ENCODE measurements around the gene CD47.

Gene CD47

DNA sequence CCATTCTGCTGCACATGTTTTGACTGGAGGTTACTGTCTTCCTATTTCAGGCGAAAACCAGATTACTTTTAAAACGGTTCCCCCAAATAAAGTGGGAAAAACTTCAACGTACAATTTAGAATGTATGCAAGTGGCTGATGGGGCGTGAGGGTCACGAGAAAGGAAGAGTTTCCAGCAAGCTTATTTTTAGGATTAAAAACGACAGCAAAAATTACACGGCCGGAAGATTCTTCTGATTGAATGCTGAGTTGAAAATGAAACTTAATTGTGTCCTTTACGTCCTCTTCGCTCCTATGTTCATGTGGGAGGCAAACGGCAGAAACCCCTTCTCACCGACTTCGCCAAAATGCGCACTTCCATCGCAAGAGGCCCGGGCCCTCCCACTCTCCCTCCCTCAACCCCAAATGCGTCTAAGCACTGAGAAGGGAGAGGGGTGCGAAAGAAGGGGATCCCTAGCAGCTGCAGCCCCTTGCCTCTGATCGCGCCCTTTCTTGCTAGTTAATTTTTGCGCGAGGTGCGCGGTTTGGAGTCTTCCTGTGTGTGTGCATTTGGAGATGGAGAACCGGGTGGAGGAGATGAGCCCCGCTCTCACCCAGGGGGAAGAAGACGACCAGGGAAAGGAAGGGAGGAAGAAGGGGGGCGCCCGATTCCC is 656 bp downstream of the CD47 start:
- Histone ChIP-seq H3K27ac (no peak overlapping the region), H3K36me3 (ENCODE audit: insufficient read depth, low read length) (no peaks in the 10 kb centered on the region; the same call in 1 of the 2 replicates), H3K9me3 (ENCODE audit: low read depth, low read length) (no peaks in the 10 kb centered on the region), H3K9ac (ENCODE audit: insufficient read length) (peak overlapping the region; percentile 67), H3K4me3 (peak overlapping the region; percentile 93)
- TF ChIP-seq EZH2 (IDR thresholded peaks at IDR 0.05) (no peak), FOXP2 (optimal IDR thresholded peaks at IDR 0.05; ENCODE audit: control extremely low read depth, extremely low read length, insufficient read depth) (no peak), POLR2AphosphoS5 (IDR thresholded peaks at IDR 0.05; ENCODE audit: borderline replicate concordance, low read depth, low read length) (no peak)
- DNase-seq (ENCODE audit: low read depth, low spot score) = no peak

DNA sequence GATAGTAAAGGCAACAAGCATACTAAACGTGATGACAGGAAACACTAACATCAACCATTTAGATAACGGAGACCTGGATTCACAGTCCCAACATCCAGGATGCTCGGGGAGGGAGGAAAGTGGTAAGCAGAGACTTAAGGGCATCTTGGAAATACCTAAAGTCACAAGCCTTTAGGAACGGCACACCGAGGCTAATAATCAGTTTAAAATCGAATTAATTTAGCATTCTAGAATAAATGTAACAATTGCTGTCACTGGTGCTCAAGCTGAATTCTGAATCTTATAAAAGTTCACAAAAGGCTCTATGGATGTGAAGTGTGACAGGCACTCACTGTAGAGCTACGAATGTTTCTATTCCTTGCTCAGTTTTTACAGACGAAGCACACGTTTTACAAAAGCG is 1.3 kb downstream of the CD47 start:
- DNase-seq (ENCODE audit: low read depth, low spot score) = no peak
- Histone ChIP-seq H3K27ac (no peak overlapping the region), H3K4me3 (peak overlapping the region; percentile 93), H3K9me3 (ENCODE audit: low read depth, low read length) (no peaks in the 10 kb centered on the region), H3K36me3 (ENCODE audit: insufficient read depth, low read length) (no peaks in the 10 kb centered on the region; the same call in 1 of the 2 replicates), H3K9ac (ENCODE audit: insufficient read length) (no peak overlapping the region)
- TF ChIP-seq POLR2AphosphoS5 (IDR thresholded peaks at IDR 0.05; ENCODE audit: borderline replicate concordance, low read depth, low read length) (no peak), FOXP2 (optimal IDR thresholded peaks at IDR 0.05; ENCODE audit: control extremely low read depth, extremely low read length, insufficient read depth) (no peak)

DNA sequence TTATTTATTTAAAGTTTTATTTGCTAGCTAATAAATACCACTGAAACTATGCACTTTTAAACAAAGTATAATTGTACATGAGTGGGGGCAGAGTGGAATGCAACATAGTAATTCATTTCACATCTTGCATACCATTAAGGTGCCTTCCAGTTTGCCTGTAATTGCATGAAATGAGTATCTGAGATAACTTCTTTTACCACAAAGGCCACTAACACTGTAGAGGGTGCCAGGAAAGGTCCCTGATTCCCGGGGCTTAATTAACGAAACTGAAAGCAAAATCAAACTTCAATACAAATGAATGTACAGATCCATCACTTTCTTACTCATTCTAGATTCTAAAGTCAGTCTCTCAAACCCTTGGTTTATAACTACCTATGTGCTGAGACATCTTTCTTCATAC is 2.1 kb downstream of the CD47 start:
- H3K9me3 ChIP-seq (ENCODE audit: low read depth, low read length) = no peaks in the 10 kb centered on the region
- no peak for DNase-seq (ENCODE audit: low read depth, low spot score)
- TF ChIP-seq POLR2AphosphoS5 (IDR thresholded peaks at IDR 0.05; ENCODE audit: borderline replicate concordance, low read depth, low read length) (no peak), EZH2 (IDR thresholded peaks at IDR 0.05) (no peak)
- H3K9ac ChIP-seq (ENCODE audit: insufficient read length) = no peak overlapping the region
- H3K36me3 ChIP-seq (ENCODE audit: insufficient read depth, low read length) = no peaks in the 10 kb centered on the region; the same call in 1 of the 2 replicates
- H3K4me3 ChIP-seq = peak overlapping the region; percentile 29; the same call in 1 of the 2 replicates
- no peak overlapping the region for H3K27ac ChIP-seq

DNA sequence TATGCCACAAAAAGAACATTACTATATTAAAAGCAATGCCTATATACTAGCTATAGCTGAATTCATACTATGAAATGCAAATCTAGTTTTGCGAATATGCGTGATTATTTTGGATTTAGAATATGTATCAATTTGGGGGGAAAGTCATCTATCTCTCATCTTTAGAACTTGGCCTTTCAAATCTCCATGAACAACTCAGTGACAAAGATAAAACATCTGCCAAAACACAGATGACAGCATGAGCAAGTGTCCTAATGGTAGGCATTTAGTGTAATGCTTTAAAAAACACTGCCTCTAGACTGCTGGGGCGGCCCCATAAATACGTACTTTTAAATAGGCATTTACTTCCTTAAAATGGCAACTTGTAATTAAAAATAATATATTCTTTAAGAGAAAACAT is 2.7 kb downstream of the CD47 start:
- H3K9ac ChIP-seq (ENCODE audit: insufficient read length) = no peak overlapping the region
- no peak for DNase-seq (ENCODE audit: low read depth, low spot score)
- no peak overlapping the region for H3K4me3 ChIP-seq
- H3K9me3 ChIP-seq (ENCODE audit: low read depth, low read length) = no peaks in the 10 kb centered on the region
- no peak overlapping the region for H3K27ac ChIP-seq
- H3K36me3 ChIP-seq (ENCODE audit: insufficient read depth, low read length) = no peaks in the 10 kb centered on the region; the same call in 1 of the 2 replicates
- TF ChIP-seq POLR2AphosphoS5 (IDR thresholded peaks at IDR 0.05; ENCODE audit: borderline replicate concordance, low read depth, low read length) (no peak), FOXP2 (optimal IDR thresholded peaks at IDR 0.05; ENCODE audit: control extremely low read depth, extremely low read length, insufficient read depth) (no peak)

DNA sequence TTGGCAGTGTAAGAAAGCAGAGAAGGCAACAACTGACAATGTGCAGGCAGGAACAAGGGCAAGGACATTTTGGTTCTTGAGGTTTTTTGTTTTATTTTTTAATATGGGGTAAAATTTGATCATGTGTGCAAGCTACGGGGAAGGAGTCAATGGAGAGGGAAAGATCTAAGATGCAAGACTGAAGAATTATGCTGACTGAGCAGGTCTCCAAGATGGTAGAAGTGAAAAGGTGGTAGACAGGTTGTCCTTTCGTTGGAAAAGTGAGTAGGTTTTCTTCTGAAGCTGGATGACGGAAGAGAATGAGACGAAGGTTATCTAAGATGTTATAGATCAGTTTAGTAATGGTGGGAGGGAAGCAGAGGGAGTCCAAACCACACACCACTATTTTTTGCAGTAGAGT is 4.2 kb downstream of the CD47 start:
- H3K27ac ChIP-seq = no peak overlapping the region
- no peaks in the 10 kb centered on the region; the same call in 1 of the 2 replicates for H3K36me3 ChIP-seq (ENCODE audit: insufficient read depth, low read length)
- H3K4me3 ChIP-seq = no peak overlapping the region
- H3K9me3 ChIP-seq (ENCODE audit: low read depth, low read length) = no peaks in the 10 kb centered on the region
- no peak for DNase-seq (ENCODE audit: low read depth, low spot score)
- TF ChIP-seq EZH2 (IDR thresholded peaks at IDR 0.05) (no peak), FOXP2 (optimal IDR thresholded peaks at IDR 0.05; ENCODE audit: control extremely low read depth, extremely low read length, insufficient read depth) (no peak), POLR2AphosphoS5 (IDR thresholded peaks at IDR 0.05; ENCODE audit: borderline replicate concordance, low read depth, low read length) (no peak)
- no peak overlapping the region for H3K9ac ChIP-seq (ENCODE audit: insufficient read length)

DNA sequence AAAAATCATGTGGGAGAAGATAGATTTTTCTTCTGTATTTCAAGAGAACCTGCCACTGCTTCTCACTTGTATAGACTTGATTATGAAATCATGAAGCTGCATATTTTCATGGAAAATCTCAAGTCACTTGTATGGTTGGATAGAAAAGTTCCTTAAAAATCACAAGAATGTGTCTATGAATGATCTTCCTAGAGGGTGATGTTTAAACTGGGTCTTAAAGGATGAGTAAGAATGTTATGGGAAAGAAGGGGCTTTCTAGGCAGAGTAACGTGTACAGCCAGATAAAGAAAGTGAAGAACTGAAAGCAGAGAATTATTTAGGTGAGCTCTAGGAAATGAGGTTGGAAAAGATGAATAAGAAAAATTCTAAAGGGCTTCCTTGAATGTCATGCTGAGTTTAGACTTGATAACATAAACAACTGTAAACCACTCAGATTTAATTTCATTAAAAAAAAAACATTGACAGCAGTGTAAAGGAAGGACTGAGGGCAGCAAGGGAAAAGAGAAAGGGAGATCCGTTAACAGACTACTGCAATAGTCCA is 5.0 kb downstream of the CD47 start:
- no peak for DNase-seq (ENCODE audit: low read depth, low spot score)
- no peak overlapping the region for H3K4me3 ChIP-seq

DNA sequence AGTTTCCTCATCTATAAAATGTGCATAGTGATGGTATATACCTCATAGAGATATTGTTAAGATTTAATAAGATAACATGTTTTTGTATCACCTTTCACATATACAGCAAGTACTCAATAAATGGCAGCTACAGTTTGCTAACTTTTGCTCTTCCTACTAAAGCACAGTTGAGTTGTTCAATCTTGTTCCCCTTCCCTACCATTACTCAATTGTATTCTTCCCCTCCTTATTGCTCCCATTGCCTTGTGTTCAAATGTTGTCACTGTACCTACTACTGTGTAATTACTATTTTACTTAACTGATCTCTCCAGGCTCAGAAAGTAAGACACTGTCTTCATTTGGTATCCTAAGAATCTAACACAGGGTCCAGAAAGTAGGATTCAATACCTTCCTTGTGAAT is 5.5 kb downstream of the CD47 start:
- no peak for DNase-seq (ENCODE audit: low read depth, low spot score)
- Histone ChIP-seq H3K4me3 (no peak overlapping the region), H3K36me3 (ENCODE audit: insufficient read depth, low read length) (no peaks in the 10 kb centered on the region; the same call in 1 of the 2 replicates), H3K9ac (ENCODE audit: insufficient read length) (no peak overlapping the region), H3K9me3 (ENCODE audit: low read depth, low read length) (no peaks in the 10 kb centered on the region), H3K27ac (no peak overlapping the region)
- TF ChIP-seq EZH2 (IDR thresholded peaks at IDR 0.05) = no peak
- TF ChIP-seq POLR2AphosphoS5 (IDR thresholded peaks at IDR 0.05; ENCODE audit: borderline replicate concordance, low read depth, low read length) = no peak
- TF ChIP-seq FOXP2 (optimal IDR thresholded peaks at IDR 0.05; ENCODE audit: control extremely low read depth, extremely low read length, insufficient read depth) = no peak

More for the DNA sequence above, 5.0 kb downstream of the CD47 start:
- no peaks in the 10 kb centered on the region for H3K9me3 ChIP-seq (ENCODE audit: low read depth, low read length)
- no peaks in the 10 kb centered on the region; the same call in 1 of the 2 replicates for H3K36me3 ChIP-seq (ENCODE audit: insufficient read depth, low read length)
- no peak overlapping the region for H3K9ac ChIP-seq (ENCODE audit: insufficient read length)
- TF ChIP-seq EZH2 (IDR thresholded peaks at IDR 0.05) = no peak
- no peak for TF ChIP-seq FOXP2 (optimal IDR thresholded peaks at IDR 0.05; ENCODE audit: control extremely low read depth, extremely low read length, insufficient read depth)
- TF ChIP-seq POLR2AphosphoS5 (IDR thresholded peaks at IDR 0.05; ENCODE audit: borderline replicate concordance, low read depth, low read length) = no peak
- no peak overlapping the region for H3K27ac ChIP-seq

DNA sequence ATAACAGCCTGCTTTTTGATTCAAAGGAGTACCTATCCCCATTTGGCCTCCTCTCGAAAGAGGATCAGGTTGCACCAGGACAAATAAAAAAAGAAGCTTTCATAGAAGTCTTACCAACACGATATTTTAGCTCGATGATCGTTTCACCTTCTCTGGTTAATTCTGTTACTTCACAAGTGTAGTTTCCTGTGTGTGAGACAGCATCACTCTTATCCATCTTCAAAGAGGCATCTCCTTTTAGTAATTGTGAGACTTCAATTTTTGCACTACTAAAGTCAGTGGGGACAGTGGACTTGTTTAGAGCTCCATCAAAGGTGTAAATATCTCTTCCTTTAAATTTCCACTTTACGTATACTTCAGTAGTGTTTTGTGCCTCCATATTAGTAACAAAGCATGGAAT is 11.0 kb downstream of the CD47 start:
- Histone ChIP-seq H3K27ac (no peak overlapping the region), H3K9me3 (ENCODE audit: low read depth, low read length) (no peaks in the 10 kb centered on the region), H3K9ac (ENCODE audit: insufficient read length) (no peak overlapping the region), H3K36me3 (ENCODE audit: insufficient read depth, low read length) (peaks cover 5% of the 10 kb centered on the region; the same call in 1 of the 2 replicates), H3K4me3 (no peak overlapping the region)
- no peak for TF ChIP-seq POLR2AphosphoS5 (IDR thresholded peaks at IDR 0.05; ENCODE audit: borderline replicate concordance, low read depth, low read length)
- TF ChIP-seq EZH2 (IDR thresholded peaks at IDR 0.05) = no peak
- no peak for DNase-seq (ENCODE audit: low read depth, low spot score)

DNA sequence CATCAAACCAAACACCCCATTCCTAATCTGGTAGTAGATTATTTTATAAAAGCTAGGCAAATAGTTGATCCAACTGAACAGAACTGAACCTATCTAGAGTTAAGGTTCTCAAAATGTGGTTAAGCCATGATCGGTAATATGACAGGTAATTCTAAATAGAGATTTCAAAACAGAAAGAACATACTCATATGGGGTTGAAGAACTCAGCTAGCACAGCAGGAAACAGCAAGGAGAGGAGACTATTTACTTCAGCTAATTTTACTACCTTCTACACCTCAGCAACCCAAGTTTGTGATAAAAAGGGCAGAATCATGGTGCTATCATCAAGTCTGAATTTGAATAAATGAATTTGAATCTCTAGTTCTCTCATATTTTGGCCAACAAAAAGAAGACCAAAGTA is 11.8 kb downstream of the CD47 start:
- no peak overlapping the region for H3K9ac ChIP-seq (ENCODE audit: insufficient read length)
- DNase-seq (ENCODE audit: low read depth, low spot score) = no peak
- H3K4me3 ChIP-seq = no peak overlapping the region
- peaks cover 5% of the 10 kb centered on the region; the same call in 1 of the 2 replicates for H3K36me3 ChIP-seq (ENCODE audit: insufficient read depth, low read length)
- H3K27ac ChIP-seq = no peak overlapping the region
- no peaks in the 10 kb centered on the region for H3K9me3 ChIP-seq (ENCODE audit: low read depth, low read length)
- TF ChIP-seq FOXP2 (optimal IDR thresholded peaks at IDR 0.05; ENCODE audit: control extremely low read depth, extremely low read length, insufficient read depth) (no peak), EZH2 (IDR thresholded peaks at IDR 0.05) (no peak), POLR2AphosphoS5 (IDR thresholded peaks at IDR 0.05; ENCODE audit: borderline replicate concordance, low read depth, low read length) (no peak)
